GM18507 (cell line): ENCODE results near the gene BCL11B.
A peak's percentile ranks its signal among the peaks of the same experiment; 100 is the strongest.

Source experiments
- DNase-seq: peaks from one replicate; pipeline ENCODE4 v3.0.0; 2011; ENCODE audit warnings: low read depth; ENCODE audit not compliant: insufficient read length; ENCODE audit errors: extremely low spot score
- FAIRE-seq: peaks from 2 replicates; lab custom pipeline; 2011; peaks lifted over from hg19 to GRCh38; lab: Jason Lieb, UNC

Gene BCL11B

GRCh38 chr14:99271951-99272631, at the start of gene BCL11B:
BCL11B (minus strand) TSS chr14:99272197; CDS start chr14:99271218, 979 bp downstream.
- FAIRE-seq: peak; percentile 90
- DNase-seq: no peak

GRCh38 chr14:99321236-99321925, 49.4 kb upstream of the BCL11B start:
- DNase-seq (no peak), FAIRE-seq (no peak)

GRCh38 chr14:99320621-99321235, 48.7 kb upstream of the BCL11B start:
- FAIRE-seq: peak; percentile 72
- peak; percentile 26 for DNase-seq

GRCh38 chr14:99320105-99320572, 48.1 kb upstream of the BCL11B start:
- FAIRE-seq (peak; percentile 82), DNase-seq (peak; percentile 54)

GRCh38 chr14:99318959-99319295, 46.9 kb upstream of the BCL11B start:
- no peak for FAIRE-seq

GRCh38 chr14:99318091-99318958, 46.3 kb upstream of the BCL11B start:
- DNase-seq: no peak
- no peak for FAIRE-seq

More at GRCh38 chr14:99318959-99319295, 46.9 kb upstream of the BCL11B start:
- no peak for DNase-seq

- FAIRE-seq (no peak), DNase-seq (no peak)
Measured at GRCh38 chr14:99317231-99318090, 45.5 kb upstream of the BCL11B start.

- DNase-seq (no peak), FAIRE-seq (no peak)
Measured at GRCh38 chr14:99316281-99317163, 44.5 kb upstream of the BCL11B start.

GRCh38 chr14:99315197-99315596, 43.2 kb upstream of the BCL11B start:
- no peak for FAIRE-seq
- DNase-seq: no peak

GRCh38 chr14:99314623-99315022, 42.6 kb upstream of the BCL11B start:
- DNase-seq (no peak), FAIRE-seq (no peak)

GRCh38 chr14:99313234-99313633, 41.2 kb upstream of the BCL11B start:
- DNase-seq: no peak
- FAIRE-seq: no peak

- FAIRE-seq (no peak), DNase-seq (no peak)
Measured at GRCh38 chr14:99312106-99312505, 40.1 kb upstream of the BCL11B start.

- FAIRE-seq: no peak
Measured at GRCh38 chr14:99309220-99309766, 37.3 kb upstream of the BCL11B start.

GRCh38 chr14:99304208-99304607, 32.2 kb upstream of the BCL11B start:
- FAIRE-seq (no peak), DNase-seq (no peak)

More at GRCh38 chr14:99309220-99309766, 37.3 kb upstream of the BCL11B start:
- DNase-seq: no peak

- FAIRE-seq (no peak), DNase-seq (no peak)
Measured at GRCh38 chr14:99300190-99300589, 28.2 kb upstream of the BCL11B start.

GRCh38 chr14:99296517-99296916, 24.5 kb upstream of the BCL11B start:
- FAIRE-seq (no peak), DNase-seq (no peak)

- DNase-seq (no peak), FAIRE-seq (no peak)
Measured at GRCh38 chr14:99289394-99290189, 17.6 kb upstream of the BCL11B start.
